A549 (cell line): ENCODE data around the gene MMP24OS. TPM values are rescaled to one million over a fixed set of nuclear protein-coding genes. Genes with fewer than 3 reads are reported as not detected.

ENCODE experiments used
- ATAC-seq, 2 experiments: fragments of 200-7000 bp in 1 of 2; fragments of >200 bp in 1 of 2; cut with Nextera tagmentation in 1 of 2; cut with Tn5 transposase in 1 of 2; 3 replicates each; pipeline versions ENCODE4 v1.8.0 to v1.9.1; 2018 to 2020; ENCODE audit warnings: mild to moderate bottlenecking in 1 of 2, moderate library complexity in 1 of 2
- CTCF ChIA-PET: fragments of 300-600 bp; sonication (Branson Sonifier 250); formaldehyde crosslinking; extraction: SDS; loops from one replicate; lab custom pipeline; 2021; ENCODE audit warnings: antibody characterized with exemption, inconsistent platforms; lab: Yijun Ruan, JAX
- POLR2A ChIA-PET: fragments of 350-600 bp; formaldehyde crosslinking; extraction: SDS; loops from one replicate; lab custom pipeline; 2021; ENCODE audit warnings: antibody characterized with exemption, inconsistent platforms; lab: Yijun Ruan, JAX
- DNase-seq, 2 experiments: peaks; one replicate each; pipeline versions ENCODE4 v3.0.0 to v3.0.0-alpha.2; 2011 to 2016; ENCODE audit warnings: low read depth in 1 of 2, low spot score in 1 of 2
- FAIRE-seq: peaks from 2 replicates; lab custom pipeline; 2011; peaks lifted over from hg19 to GRCh38; lab: Jason Lieb, UNC
- H3K27ac ChIP-seq, 2 experiments: fragments of >200 bp; sonication (Bioruptor Twin); formaldehyde crosslinking; 3 replicates each; pipeline ENCODE4 v1.5.1; 2016 to 2017
- H3K4me1 ChIP-seq: fragments of >200 bp; sonication (Bioruptor Twin); formaldehyde crosslinking; 3 replicates; pipeline ENCODE4 v1.6.1; 2016
- H3K4me2 ChIP-seq: fragments of >200 bp; sonication (Bioruptor Twin); formaldehyde crosslinking; 3 replicates; pipeline ENCODE4 v1.6.1; 2016
- H3K4me3 ChIP-seq: fragments of >200 bp; sonication (Bioruptor Twin); formaldehyde crosslinking; 3 replicates; pipeline ENCODE4 v1.5.1; 2016
- H3K9me3 ChIP-seq: fragments of >200 bp; sonication (Bioruptor Twin); formaldehyde crosslinking; 3 replicates; pipeline ENCODE4 v1.6.1; 2016
- CBX8 ChIP-seq: fragments of 200-600 bp; sonication (generic); IDR thresholded peaks from 2 replicates; pipeline ENCODE4 v1.6.1; 2016
- CEBPB ChIP-seq, 2 experiments: fragments of >200 bp in 1 of 2; sonication (Bioruptor Twin) in 1 of 2; formaldehyde crosslinking in 1 of 2; IDR thresholded peaks; 2 replicates each; pipeline ENCODE4 v1.6.1; 2012 to 2016
- CHD4 ChIP-seq: fragments of 200-600 bp; sonication (generic); IDR thresholded peaks from 2 replicates; pipeline ENCODE4 v1.6.1; 2016; ENCODE audit warnings: antibody characterized with exemption, mild to moderate bottlenecking, borderline replicate concordance
- EHMT2 ChIP-seq: fragments of 200-600 bp; sonication (generic); IDR thresholded peaks from 2 replicates; pipeline ENCODE4 v1.6.1; 2016; ENCODE audit warnings: antibody characterized with exemption, low read depth, mild to moderate bottlenecking, moderate library complexity
- ESRRA ChIP-seq: fragments of 150-350 bp; IDR thresholded peaks from 2 replicates; pipeline ENCODE4 v1.6.1; 2014; ENCODE audit warnings: mild to moderate bottlenecking, low read length, borderline replicate concordance
- HMGXB4 ChIP-seq: fragments of 250-450 bp; sonication (Bioruptor Pico); IDR thresholded peaks from 2 replicates; pipeline ENCODE4 v1.5.0; 2021; ENCODE audit warnings: mild to moderate bottlenecking, moderate library complexity, borderline replicate concordance
- HOXA7 ChIP-seq: fragments of 250-450 bp; sonication (Bioruptor Pico); IDR thresholded peaks from 2 replicates; pipeline ENCODE4 v1.5.0; 2020; ENCODE audit warnings: mild to moderate bottlenecking, moderate library complexity
- JUN ChIP-seq, 2 experiments: fragments of >200 bp; sonication (Bioruptor Twin); formaldehyde crosslinking; IDR thresholded peaks; 2 replicates in 1 of 2; 3 replicates in 1 of 2; pipeline ENCODE4 v1.6.1; 2016 to 2017
- KDM5A ChIP-seq: fragments of 200-600 bp; sonication (generic); IDR thresholded peaks from 2 replicates; pipeline ENCODE4 v1.6.1; 2016; ENCODE audit warnings: antibody characterized with exemption, mild to moderate bottlenecking
- MAZ ChIP-seq: fragments of 150-350 bp; IDR thresholded peaks from 2 replicates; pipeline ENCODE4 v1.6.1; 2014; ENCODE audit warnings: antibody characterized with exemption, low read depth, low read length, borderline replicate concordance
- MYC ChIP-seq: IDR thresholded peaks from 2 replicates; pipeline ENCODE4 v1.6.1; 2012; ENCODE audit warnings: mild to moderate bottlenecking, inconsistent platforms, low read length, improper control_type of control experiment, borderline replicate concordance
- NFE2L2 ChIP-seq: fragments of 150-350 bp; conservative IDR thresholded peaks from 2 replicates; pipeline ENCODE4 v1.6.1; 2014; ENCODE audit warnings: low read length
- NPAS2 ChIP-seq: fragments of 250-450 bp; sonication (Bioruptor Pico); IDR thresholded peaks from 2 replicates; pipeline ENCODE4 v1.8.0; 2022; ENCODE audit warnings: mild to moderate bottlenecking, moderate library complexity, borderline replicate concordance
- NR3C1 ChIP-seq: fragments of >200 bp; sonication (Bioruptor Twin); formaldehyde crosslinking; IDR thresholded peaks from 3 replicates; pipeline ENCODE4 v1.6.1; 2017
- PHF8 ChIP-seq: fragments of 200-600 bp; sonication (generic); IDR thresholded peaks from 2 replicates; pipeline ENCODE4 v1.6.1; 2016; ENCODE audit warnings: low read depth, mild to moderate bottlenecking, antibody characterized with exemption, moderate library complexity, borderline replicate concordance
- POLR2AphosphoS2 ChIP-seq: conservative IDR thresholded peaks from 2 replicates; pipeline ENCODE4 v1.6.1; 2012; ENCODE audit warnings: low read length, improper control_type of control experiment, inconsistent platforms
- RNF2 ChIP-seq: fragments of 200-600 bp; sonication (generic); IDR thresholded peaks from 2 replicates; pipeline ENCODE4 v1.6.1; 2016; ENCODE audit warnings: low read depth, mild to moderate bottlenecking, antibody characterized with exemption, moderate library complexity, borderline replicate concordance
- TP53 ChIP-seq: fragments of 250-450 bp; sonication (Bioruptor Pico); IDR thresholded peaks from 2 replicates; pipeline ENCODE4 v1.5.0; 2021; ENCODE audit warnings: mild to moderate bottlenecking, moderate library complexity
- USF2 ChIP-seq: fragments of 450-650 bp; IDR thresholded peaks from 2 replicates; pipeline ENCODE4 v1.6.1; 2014; ENCODE audit warnings: antibody characterized with exemption
- ZC3H11A ChIP-seq: fragments of 450-650 bp; IDR thresholded peaks from 2 replicates; pipeline ENCODE4 v1.6.1; 2014; ENCODE audit warnings: antibody characterized with exemption, mild to moderate bottlenecking
- ZNF302 ChIP-seq: fragments of 250-450 bp; sonication (Bioruptor Pico); IDR thresholded peaks from 2 replicates; pipeline ENCODE4 v1.9.0; 2021; ENCODE audit warnings: inconsistent platforms, mild to moderate bottlenecking, moderate library complexity
- ZSCAN20 ChIP-seq: fragments of 250-450 bp; sonication (Bioruptor Pico); IDR thresholded peaks from 2 replicates; pipeline ENCODE4 v1.8.0; 2022; ENCODE audit warnings: mild to moderate bottlenecking, moderate library complexity
- WGBS: methylation state at CpG from one replicate; pipeline ENCODE4 v1.1.6; 2017; ENCODE audit errors: missing lambda C conversion rate; 5-methylcytosine and 5-hydroxymethylcytosine counted together
- polyA plus RNA-seq, 4 experiments: library from polyadenylated mRNA; depleted of rRNA in 3 of 4; stranded (reverse); fragments of >200 nt; fragmentation: RNase III in 1 of 4; extraction: RNeasy Plus Mini Kit Qiagen cat#74134 plus additional on column Dnase treatment in 1 of 4; gene quantifications; 2 replicates in 3 of 4; 3 replicates in 1 of 4; pipeline ENCODE4 v1.2.3, GENCODE V29; 2011 to 2017
- TF ChIP-seq, protein P1 (sequence below): IDR thresholded peaks from 2 replicates; pipeline ENCODE4 v1.6.1; 2012

MMP24OS gene
- polyA plus RNA-seq, 2 of the 4 experiments (the other 2 are of a cell fraction): 13.6 to 40.5 TPM

DNA sequence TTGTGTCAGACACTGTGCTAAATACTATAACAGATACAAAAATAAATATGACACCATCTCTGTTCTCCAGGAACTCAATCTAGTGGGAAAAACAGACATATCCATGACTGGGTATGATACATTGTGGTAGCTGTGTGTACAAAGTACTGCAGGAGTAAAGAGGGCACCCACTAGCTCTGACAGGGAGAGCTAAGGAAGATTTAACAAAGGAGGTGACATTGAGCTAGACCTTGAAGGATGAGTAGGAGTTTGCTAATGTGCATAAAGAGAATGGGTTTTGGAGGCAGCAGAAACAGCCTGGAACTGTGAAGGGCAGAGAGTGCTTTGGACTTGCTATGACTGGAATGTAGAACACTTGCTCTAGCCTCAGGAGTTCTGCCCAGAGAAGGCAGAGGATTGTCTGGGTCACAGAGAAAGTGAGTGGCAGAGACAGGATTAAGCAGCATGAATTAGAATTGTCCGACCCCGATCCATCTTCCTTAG, 37.1 kb downstream of the MMP24OS start:
- no peak overlapping the region for H3K4me3 ChIP-seq
- POLR2A ChIA-PET: no interaction called here
- TF ChIP-seq ZC3H11A: no peak
- TF ChIP-seq JUN (IDR thresholded peaks at IDR 0.05): no peak
- no peak for TF ChIP-seq CBX8
- TF ChIP-seq USF2: no peak
- no peak for TF ChIP-seq MAZ
- TF ChIP-seq CEBPB (IDR thresholded peaks at IDR 0.05): no peak
- no peak for TF ChIP-seq HOXA7 (CRISPR knock-in tag)
- no peak for TF ChIP-seq CHD4
- TF ChIP-seq EHMT2: no peak
- TF ChIP-seq ZNF302 (CRISPR knock-in tag): no peak
- TF ChIP-seq KDM5A: no peak
- TF ChIP-seq, protein P1, sequence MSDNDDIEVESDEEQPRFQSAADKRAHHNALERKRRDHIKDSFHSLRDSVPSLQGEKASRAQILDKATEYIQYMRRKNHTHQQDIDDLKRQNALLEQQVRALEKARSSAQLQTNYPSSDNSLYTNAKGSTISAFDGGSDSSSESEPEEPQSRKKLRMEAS: no peak
- no peak for TF ChIP-seq MYC
- no peak for TF ChIP-seq HMGXB4
- TF ChIP-seq ESRRA: no peak
- TF ChIP-seq RNF2: no peak
- TF ChIP-seq, all 56 proteins: peak for 0
- 0 out of 3 replicates have a peak overlapping the region, but pooled peaks have one; percentile 5 for H3K4me2 ChIP-seq
- peaks cover 32% of the 10 kb centered on the region for H3K4me1 ChIP-seq
- 92% methylated on average over 2 of the region's 2 CpGs for WGBS
- no peak for DNase-seq
- CTCF ChIA-PET: interaction anchor here (0.9 to 4.0 kb wide), 5 partner anchors 13 to 32 kb away, joined by 3 to 17 read pairs (median 14); partner anchors contain the start of gene MMP24
- ATAC-seq: no peak; a peak in 1 of 6 replicates
- FAIRE-seq: no peak
- no peaks in the 10 kb centered on the region for H3K9me3 ChIP-seq
- H3K27ac ChIP-seq: peak overlapping the region in 1 of 2 experiments; percentile 67; a peak in 4 of 6 replicates

DNA sequence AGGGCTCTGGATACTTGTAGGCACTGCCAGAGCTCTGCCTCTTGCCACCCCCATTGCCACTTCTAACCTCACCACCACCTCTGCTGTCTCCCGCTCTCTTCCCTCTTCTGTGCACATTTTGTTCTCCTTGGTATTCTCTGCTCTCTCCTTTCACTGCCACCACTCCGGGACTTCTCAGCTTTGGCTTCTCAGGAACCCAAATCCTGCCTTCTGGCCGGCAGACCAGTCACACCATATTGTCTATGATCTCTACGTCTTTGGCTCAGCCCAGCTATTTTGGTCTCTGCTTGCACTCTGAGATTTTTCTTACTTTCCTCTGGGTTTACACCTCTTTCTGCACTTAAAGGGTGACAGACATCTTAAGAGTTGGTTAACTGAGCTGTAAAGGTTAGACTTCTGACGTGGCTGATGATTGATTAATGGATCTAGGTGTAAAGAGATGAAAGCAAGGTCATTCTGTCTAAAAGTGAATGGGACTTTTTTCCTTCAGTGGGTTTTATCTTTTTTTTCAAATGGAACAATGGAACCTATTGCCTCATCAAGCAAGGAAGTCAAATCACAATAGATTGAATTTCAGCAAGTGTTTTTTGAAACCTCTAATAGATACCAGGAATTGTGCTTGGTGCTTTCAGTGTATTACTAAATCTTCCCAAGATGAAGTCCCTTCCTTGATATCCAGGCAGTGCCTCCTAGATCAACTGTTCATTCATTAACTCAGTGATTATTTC, 37.7 kb downstream of the MMP24OS start:
- POLR2A ChIA-PET: no interaction called here
- FAIRE-seq (no peak), ATAC-seq (no peak), DNase-seq (no peak)
- peak overlapping the region in 1 of 2 experiments; percentile 67; a peak in 3 of 6 replicates for H3K27ac ChIP-seq
- CTCF ChIA-PET: interaction anchor here (0.6 to 4.0 kb wide), 8 partner anchors 9 to 135 kb away, joined by 3 to 17 read pairs (median 4); partner anchors contain the start of gene MMP24
- TF ChIP-seq HMGXB4 (no peak), ZSCAN20 (CRISPR knock-in tag) (no peak), CBX8 (no peak), TP53 (CRISPR knock-in tag) (no peak), PHF8 (no peak), NPAS2 (CRISPR knock-in tag) (no peak), NR3C1 (no peak), POLR2AphosphoS2 (no peak), NFE2L2 (no peak)
- TF ChIP-seq, protein P1: no peak
- WGBS: 78% methylated on average over 5 of the region's 5 CpGs
- H3K9me3 ChIP-seq: no peaks in the 10 kb centered on the region
- H3K4me3 ChIP-seq: no peak overlapping the region
- peaks cover 32% of the 10 kb centered on the region for H3K4me1 ChIP-seq
- H3K4me2 ChIP-seq: no peak overlapping the region
